HepG2 (cell line): ENCODE data around the gene TLE1. TPM values are rescaled to one million over a fixed set of nuclear protein-coding genes. Genes with fewer than 3 reads are reported as not detected.

Source experiments
- ARID3A ChIP-seq: IDR thresholded peaks from 2 replicates; pipeline ENCODE4 v1.6.1; 2012; ENCODE audit warnings: low read depth, low read length, improper control_type of control experiment
- ATM ChIP-seq: fragments of 450-650 bp; IDR thresholded peaks from 2 replicates; pipeline ENCODE4 v1.7.1; 2017; ENCODE audit warnings: mild to moderate bottlenecking, borderline replicate concordance
- CBFB ChIP-seq: sonication (generic); formaldehyde crosslinking; IDR thresholded peaks from 2 replicates; pipeline ENCODE4 v1.4.0; 2020; ENCODE audit warnings: missing genetic modification reagents
- ELF4 ChIP-seq: sonication (generic); formaldehyde crosslinking; IDR thresholded peaks from 2 replicates; pipeline ENCODE4 v1.5.0; 2020; ENCODE audit warnings: missing genetic modification reagents, mild to moderate bottlenecking, moderate library complexity, borderline replicate concordance
- ETV5 ChIP-seq: IDR thresholded peaks from 2 replicates; pipeline ENCODE4 v1.6.1; 2018; ENCODE audit warnings: missing biosample characterization, missing genetic modification reagents, inconsistent platforms, borderline replicate concordance
- FOXO4 ChIP-seq: sonication (generic); formaldehyde crosslinking; conservative IDR thresholded peaks from 2 replicates; pipeline ENCODE4 v1.8.1; 2023; ENCODE audit warnings: missing genetic modification reagents
- IRF2 ChIP-seq: IDR thresholded peaks from 2 replicates; pipeline ENCODE4 v1.6.1; 2018; ENCODE audit warnings: missing genetic modification reagents, missing compliant biosample characterization
- KDM1A ChIP-seq: IDR thresholded peaks from 2 replicates; pipeline ENCODE4 v1.6.1; 2016; ENCODE audit warnings: missing compliant biosample characterization
- SKI ChIP-seq: fragments of 450-650 bp; IDR thresholded peaks from one replicate; pipeline ENCODE4 v1.6.1; 2018; ENCODE audit warnings: mild to moderate bottlenecking; ENCODE audit not compliant: partially characterized antibody
- TEAD3 ChIP-seq: optimal IDR thresholded peaks from 2 replicates; pipeline ENCODE3; 2016; ENCODE audit warnings: borderline replicate concordance
- ZNF629 ChIP-seq: sonication (generic); formaldehyde crosslinking; conservative IDR thresholded peaks from 2 replicates; pipeline ENCODE4 v1.5.0; 2020; ENCODE audit warnings: missing genetic modification reagents
- ZNF644 ChIP-seq: IDR thresholded peaks from 2 replicates; pipeline ENCODE4 v1.6.1; 2016; ENCODE audit warnings: low read depth
- polyA plus RNA-seq, 8 experiments: library from polyadenylated mRNA; depleted of rRNA in 3 of 8; stranded (reverse) in 7 of 8; unstranded in 1 of 8; fragments of >200 nt; fragmentation: Illumina TruSeq in 4 of 8; extraction: Trizol in 4 of 8; gene quantifications; 2 replicates each; pipeline versions ENCODE4 v1.2.1 to v1.2.3, GENCODE V29; 2011 to 2016; ENCODE audit warnings: low read depth in 4 of 8, missing spikeins in 1 of 8, mixed read lengths in 1 of 8; ENCODE audit not compliant: insufficient read depth in 1 of 8
- total RNA-seq, 5 experiments: library from RNA; depleted of rRNA; stranded (reverse); fragments of >200 nt; fragmentation: Illumina TruSeq; extraction: Trizol; gene quantifications; 2 replicates each; pipeline ENCODE4 v1.2.3, GENCODE V29; 2016; ENCODE audit warnings: low read depth in 1 of 5
- TF ChIP-seq, protein P1 (sequence below): sonication (generic); formaldehyde crosslinking; IDR thresholded peaks from 2 replicates; pipeline ENCODE4 v1.9.0; 2021; ENCODE audit warnings: missing genetic modification reagents, borderline replicate concordance
- TF ChIP-seq, protein P2 (sequence below): sonication (generic); formaldehyde crosslinking; IDR thresholded peaks from 2 replicates; pipeline ENCODE4 v1.5.1; 2020; ENCODE audit warnings: mild to moderate bottlenecking, missing genetic modification reagents, borderline replicate concordance
- TF ChIP-seq, protein P3 (sequence below): sonication (generic); formaldehyde crosslinking; IDR thresholded peaks from 2 replicates; pipeline ENCODE4 v1.8.0; 2022; ENCODE audit warnings: mild to moderate bottlenecking, missing genetic modification reagents, moderate library complexity

The TLE1 gene
- total and polyA plus RNA-seq, 2 of the 13 experiments (the other 11 are each of a cell fraction or from before 2014, with no cell fraction given) = 35.9 to 109 TPM

- TF ChIP-seq ARID3A (peak; percentile 25; the same call in 1 of the 2 replicates), SKI (peak; percentile 91), KDM1A (CRISPR knock-in tag) (no peak), ZNF629 (CRISPR knock-in tag) (0 out of 2 replicates have a peak, but pooled peaks have one; percentile 31), FOXO4 (CRISPR knock-in tag) (no peak), TEAD3 (CRISPR knock-in tag) (peak; percentile 96), ETV5 (peak; percentile 87), CBFB (CRISPR knock-in tag) (peak; percentile 68; the same call in 1 of the 2 replicates), IRF2 (CRISPR knock-in tag) (peak; percentile 94), ATM (no peak), ELF4 (CRISPR knock-in tag) (peak; percentile 81; the same call in 1 of the 2 replicates), ZNF644 (CRISPR knock-in tag) (0 out of 2 replicates have a peak, but pooled peaks have one; percentile 67)
- TF ChIP-seq, protein P1, sequence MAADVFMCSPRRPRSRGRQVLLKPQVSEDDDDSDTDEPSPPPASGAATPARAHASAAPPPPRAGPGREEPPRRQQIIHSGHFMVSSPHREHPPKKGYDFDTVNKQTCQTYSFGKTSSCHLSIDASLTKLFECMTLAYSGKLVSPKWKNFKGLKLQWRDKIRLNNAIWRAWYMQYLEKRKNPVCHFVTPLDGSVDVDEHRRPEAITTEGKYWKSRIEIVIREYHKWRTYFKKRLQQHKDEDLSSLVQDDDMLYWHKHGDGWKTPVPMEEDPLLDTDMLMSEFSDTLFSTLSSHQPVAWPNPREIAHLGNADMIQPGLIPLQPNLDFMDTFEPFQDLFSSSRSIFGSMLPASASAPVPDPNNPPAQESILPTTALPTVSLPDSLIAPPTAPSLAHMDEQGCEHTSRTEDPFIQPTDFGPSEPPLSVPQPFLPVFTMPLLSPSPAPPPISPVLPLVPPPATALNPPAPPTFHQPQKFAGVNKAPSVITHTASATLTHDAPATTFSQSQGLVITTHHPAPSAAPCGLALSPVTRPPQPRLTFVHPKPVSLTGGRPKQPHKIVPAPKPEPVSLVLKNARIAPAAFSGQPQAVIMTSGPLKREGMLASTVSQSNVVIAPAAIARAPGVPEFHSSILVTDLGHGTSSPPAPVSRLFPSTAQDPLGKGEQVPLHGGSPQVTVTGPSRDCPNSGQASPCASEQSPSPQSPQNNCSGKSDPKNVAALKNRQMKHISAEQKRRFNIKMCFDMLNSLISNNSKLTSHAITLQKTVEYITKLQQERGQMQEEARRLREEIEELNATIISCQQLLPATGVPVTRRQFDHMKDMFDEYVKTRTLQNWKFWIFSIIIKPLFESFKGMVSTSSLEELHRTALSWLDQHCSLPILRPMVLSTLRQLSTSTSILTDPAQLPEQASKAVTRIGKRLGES (CRISPR knock-in tag) = peak; percentile 74; the same call in 1 of the 2 replicates
- TF ChIP-seq, protein P2, sequence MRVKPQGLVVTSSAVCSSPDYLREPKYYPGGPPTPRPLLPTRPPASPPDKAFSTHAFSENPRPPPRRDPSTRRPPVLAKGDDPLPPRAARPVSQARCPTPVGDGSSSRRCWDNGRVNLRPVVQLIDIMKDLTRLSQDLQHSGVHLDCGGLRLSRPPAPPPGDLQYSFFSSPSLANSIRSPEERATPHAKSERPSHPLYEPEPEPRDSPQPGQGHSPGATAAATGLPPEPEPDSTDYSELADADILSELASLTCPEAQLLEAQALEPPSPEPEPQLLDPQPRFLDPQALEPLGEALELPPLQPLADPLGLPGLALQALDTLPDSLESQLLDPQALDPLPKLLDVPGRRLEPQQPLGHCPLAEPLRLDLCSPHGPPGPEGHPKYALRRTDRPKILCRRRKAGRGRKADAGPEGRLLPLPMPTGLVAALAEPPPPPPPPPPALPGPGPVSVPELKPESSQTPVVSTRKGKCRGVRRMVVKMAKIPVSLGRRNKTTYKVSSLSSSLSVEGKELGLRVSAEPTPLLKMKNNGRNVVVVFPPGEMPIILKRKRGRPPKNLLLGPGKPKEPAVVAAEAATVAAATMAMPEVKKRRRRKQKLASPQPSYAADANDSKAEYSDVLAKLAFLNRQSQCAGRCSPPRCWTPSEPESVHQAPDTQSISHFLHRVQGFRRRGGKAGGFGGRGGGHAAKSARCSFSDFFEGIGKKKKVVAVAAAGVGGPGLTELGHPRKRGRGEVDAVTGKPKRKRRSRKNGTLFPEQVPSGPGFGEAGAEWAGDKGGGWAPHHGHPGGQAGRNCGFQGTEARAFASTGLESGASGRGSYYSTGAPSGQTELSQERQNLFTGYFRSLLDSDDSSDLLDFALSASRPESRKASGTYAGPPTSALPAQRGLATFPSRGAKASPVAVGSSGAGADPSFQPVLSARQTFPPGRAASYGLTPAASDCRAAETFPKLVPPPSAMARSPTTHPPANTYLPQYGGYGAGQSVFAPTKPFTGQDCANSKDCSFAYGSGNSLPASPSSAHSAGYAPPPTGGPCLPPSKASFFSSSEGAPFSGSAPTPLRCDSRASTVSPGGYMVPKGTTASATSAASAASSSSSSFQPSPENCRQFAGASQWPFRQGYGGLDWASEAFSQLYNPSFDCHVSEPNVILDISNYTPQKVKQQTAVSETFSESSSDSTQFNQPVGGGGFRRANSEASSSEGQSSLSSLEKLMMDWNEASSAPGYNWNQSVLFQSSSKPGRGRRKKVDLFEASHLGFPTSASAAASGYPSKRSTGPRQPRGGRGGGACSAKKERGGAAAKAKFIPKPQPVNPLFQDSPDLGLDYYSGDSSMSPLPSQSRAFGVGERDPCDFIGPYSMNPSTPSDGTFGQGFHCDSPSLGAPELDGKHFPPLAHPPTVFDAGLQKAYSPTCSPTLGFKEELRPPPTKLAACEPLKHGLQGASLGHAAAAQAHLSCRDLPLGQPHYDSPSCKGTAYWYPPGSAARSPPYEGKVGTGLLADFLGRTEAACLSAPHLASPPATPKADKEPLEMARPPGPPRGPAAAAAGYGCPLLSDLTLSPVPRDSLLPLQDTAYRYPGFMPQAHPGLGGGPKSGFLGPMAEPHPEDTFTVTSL = peak; percentile 95
- TF ChIP-seq, protein P3, sequence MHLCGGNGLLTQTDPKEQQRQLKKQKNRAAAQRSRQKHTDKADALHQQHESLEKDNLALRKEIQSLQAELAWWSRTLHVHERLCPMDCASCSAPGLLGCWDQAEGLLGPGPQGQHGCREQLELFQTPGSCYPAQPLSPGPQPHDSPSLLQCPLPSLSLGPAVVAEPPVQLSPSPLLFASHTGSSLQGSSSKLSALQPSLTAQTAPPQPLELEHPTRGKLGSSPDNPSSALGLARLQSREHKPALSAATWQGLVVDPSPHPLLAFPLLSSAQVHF = no peak
Observed at GRCh38 chr9:81588148-81588871, 101.0 kb downstream of the TLE1 start (continued).
